Right renal cortex interstitium (tissue), 3 donors: ENCODE measurements around the gene BAG1. TPM values are rescaled to one million over a fixed set of nuclear protein-coding genes. Genes with fewer than 3 reads are reported as not detected.

Experiments
- DNase-seq, 3 donors: peaks; one replicate each; pipeline ENCODE4 v3.0.0-alpha.2; 2013; ENCODE audit warnings: low read depth in 3 of 3, low spot score in 2 of 3
- polyA plus RNA-seq, 3 donors: library from polyadenylated mRNA; unstranded; fragments of 120-200 nt; gene quantifications; one replicate each; pipeline ENCODE4 v1.2.1, GENCODE V29; 2013; ENCODE audit not compliant: insufficient read length in 3 of 3

The BAG1 gene
- 10 to 100 TPM; 76.0 to 82.0 (median 81.0) TPM for polyA plus RNA-seq

DNA sequence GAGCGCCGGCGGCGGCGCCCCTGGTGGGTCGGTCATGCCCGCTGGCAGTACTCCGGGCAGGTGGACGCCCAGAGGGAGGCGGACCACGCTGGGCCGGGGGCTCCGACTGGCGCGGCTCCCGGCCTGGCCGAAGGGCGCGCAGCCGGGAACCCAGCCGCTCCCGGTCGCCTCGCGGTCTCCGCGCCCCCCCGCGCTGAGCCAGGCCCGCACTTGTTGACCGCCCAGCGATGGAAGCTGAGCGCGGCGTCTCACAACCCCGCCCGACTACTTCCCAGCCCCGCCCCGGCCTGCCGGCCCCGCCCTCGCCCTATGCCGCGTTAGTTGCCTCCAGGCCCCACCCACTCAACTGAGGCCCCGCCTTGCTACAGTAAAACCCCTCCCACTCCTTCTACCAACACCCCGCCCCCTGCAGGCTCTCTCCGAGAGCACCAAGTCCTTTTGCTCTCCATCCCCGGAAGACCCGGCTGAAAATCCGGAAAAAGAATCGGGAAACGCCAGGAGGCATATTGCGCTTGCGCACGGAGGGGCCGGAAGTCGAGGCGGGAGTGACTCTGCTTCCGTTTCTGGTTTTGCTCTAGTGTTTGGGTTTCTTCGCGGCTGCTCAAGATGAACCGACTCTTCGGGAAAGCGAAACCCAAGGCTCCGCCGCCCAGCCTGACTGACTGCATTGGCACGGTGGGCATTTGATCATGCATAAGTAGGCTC is at the start of gene BAG1, which contains the start of gene CHMP5:
TSS of gene BAG1 (minus strand) at position 236 of the 705 bp plus-strand sequence.
TSS of gene CHMP5 (plus strand) at position 577 of the 705 bp plus-strand sequence. CDS start at position 607, 30 bp downstream.
- DNase-seq, result peak; percentile 96 to 99 (median 97)

DNA sequence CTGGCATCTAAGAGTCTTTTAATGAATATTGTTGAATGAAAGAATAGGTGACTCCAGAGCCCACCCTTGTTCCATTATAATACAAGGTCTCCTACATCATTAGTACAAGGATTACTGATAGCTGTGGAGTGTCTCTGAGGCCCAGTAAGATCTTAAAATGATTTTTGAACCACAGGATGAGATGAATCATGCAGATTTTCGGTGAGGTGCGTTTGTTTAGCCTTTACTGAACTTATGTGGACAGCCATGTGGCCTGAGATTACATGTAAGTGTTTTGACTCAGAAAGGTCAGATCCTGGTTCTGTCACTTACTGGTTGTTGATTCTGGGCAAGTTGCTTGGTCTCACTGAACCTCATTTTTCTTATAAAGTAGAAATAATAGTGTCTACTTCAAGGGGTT is 47.4 kb upstream of the BAG1 start:
- no peak for DNase-seq

DNA sequence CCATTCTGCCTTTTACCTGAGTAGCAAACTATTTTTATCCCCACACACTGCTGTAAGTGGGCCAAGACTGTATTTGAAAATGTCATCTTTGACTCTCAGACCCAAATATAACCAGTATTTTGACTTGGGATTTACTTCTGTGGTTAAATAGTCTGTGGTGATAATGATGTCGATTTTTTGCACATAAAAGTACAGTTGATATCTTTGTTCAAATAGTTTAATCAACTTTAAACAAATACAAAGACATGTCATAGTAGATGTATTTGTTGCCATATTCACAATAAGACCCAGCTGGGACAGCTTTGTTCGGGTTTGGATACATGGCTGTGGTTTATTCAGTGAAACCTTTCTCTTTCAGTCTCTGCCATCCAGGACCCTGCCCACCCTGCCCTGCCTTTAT is 46.2 kb upstream of the BAG1 start:
- no peak for DNase-seq

DNA sequence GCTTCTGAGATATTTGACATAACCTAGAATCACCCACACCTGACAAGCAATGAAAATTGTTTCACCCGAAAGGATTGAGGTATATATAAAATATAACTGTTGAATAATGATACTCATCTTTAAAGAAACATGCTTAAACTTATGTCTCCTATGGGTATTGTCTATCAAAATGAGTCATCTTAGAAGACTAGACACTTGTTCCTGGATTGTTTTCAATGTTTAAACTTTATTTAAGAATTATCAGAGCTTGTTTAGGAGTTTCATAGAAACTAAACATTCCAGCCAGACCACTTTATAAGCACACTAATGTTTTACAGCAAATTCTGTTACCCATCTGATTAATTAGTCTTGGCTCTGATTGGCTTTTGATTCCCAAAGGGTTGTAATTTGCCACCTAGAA is 45.4 kb upstream of the BAG1 start:
- no peak for DNase-seq

DNA sequence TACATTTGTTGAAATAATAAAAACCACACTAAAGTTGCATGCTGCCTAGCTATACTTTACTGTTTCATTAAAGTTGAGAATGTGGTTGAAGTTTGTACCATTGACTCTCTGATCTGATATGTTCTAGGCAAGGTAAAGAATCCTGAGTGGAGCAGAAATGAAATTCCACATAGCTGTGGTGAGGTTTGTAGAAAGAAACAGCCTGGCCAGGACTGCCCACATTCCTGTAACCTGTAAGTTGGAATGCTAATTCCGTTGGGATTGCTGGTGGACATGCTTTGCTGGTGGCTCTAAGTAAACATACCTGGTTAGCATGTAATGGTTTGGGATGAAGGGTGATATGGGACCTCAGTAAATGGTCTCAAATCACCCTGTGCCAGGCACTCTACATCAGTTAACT is 42.6 kb upstream of the BAG1 start:
- DNase-seq, result no peak

DNA sequence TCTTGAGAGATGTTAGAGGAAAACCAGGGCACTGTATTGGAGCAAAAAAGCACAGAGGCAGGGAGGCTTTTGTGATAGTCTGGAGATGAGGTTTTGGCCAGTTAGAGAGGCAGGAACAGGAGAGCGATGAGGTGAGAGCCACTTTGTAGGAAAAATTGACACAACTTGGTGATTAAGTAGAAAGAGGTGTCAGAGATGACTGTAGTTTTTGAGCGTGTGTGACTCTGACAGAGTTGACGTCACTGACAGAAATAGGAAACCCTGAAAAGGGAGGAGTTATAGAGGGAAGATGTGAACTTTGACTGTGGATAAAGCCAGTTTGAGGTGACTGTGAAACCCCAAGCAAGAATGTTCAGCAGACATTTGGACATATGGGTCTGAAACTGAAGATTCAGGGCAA is 41.5 kb upstream of the BAG1 start:
- no peak for DNase-seq

DNA sequence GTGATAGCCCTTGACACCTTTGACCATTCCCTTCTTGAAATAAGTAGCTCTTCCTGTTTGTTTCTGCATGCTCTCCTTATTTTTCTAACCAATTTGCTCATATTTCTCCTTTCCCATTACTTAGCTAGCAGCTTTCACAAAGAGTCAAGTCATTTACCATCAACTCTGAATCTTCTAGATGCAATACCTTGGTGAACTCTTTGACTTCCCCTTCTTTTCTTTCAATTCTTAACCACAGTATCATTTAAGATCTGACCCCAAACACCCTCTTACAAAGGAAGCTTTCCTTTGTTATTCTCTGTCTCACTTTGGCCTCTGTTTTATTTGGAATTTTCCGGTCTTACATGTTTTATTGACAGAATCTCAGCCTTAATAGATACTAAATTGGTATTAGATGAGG is 39.9 kb upstream of the BAG1 start:
- no peak for DNase-seq

DNA sequence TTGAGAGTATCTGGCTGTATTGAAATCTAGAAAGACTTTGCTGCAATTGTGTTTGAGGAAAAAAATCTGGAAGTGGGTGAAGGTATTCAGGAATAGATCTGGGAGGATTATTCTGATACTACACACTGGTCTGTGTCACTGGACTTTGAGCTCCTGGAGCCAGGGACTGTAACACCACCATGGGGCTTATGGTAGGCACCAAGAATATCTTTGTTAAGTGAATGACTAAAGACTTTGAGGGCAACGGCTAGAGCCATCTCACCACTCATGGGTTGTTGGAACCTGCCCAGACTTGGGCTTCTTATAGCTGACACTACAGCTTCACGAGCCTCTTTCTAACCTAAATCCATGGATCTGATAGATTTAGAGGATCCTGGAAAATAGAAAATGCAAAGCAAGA is 36.0 kb upstream of the BAG1 start:
- DNase-seq, result no peak

DNA sequence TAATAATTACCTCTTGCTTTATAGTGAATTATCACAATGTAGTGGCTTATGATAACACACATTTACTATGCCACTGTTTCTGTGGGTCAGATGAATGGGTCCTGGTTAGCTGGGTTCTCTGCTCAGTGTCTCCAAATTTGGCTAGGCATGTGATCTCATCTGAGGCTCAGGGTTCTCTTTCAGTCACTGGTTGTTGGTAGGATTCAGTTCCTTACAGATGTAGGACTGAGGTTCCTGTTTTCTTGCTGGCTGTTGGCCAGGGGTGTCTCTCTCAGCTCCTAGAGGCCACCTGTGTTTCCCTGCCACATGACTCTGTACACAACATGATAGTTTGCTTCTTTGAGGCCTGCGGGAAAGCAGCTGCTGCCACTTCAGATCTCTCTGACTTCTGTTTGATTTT is 32.9 kb upstream of the BAG1 start:
- DNase-seq, result no peak

DNA sequence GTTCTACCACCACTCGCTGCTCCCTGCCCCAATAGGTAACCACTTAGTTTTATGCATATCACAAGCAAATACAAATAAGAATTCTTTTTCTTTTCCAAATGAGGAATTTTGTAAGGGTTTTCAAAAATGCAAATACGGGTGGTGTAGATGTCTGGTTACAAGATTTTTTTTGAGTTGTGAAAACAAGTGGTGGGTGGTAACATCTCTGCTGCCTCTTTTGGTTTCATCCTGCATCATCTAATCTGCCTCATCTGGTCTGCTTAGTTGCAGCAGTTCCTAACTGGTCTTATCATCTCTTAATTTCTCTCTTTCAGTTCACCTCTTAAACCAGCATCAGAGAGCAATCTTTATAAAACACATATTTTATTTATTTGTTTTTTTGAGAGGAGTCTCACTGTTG is 31.1 kb upstream of the BAG1 start:
- DNase-seq, result no peak

DNA sequence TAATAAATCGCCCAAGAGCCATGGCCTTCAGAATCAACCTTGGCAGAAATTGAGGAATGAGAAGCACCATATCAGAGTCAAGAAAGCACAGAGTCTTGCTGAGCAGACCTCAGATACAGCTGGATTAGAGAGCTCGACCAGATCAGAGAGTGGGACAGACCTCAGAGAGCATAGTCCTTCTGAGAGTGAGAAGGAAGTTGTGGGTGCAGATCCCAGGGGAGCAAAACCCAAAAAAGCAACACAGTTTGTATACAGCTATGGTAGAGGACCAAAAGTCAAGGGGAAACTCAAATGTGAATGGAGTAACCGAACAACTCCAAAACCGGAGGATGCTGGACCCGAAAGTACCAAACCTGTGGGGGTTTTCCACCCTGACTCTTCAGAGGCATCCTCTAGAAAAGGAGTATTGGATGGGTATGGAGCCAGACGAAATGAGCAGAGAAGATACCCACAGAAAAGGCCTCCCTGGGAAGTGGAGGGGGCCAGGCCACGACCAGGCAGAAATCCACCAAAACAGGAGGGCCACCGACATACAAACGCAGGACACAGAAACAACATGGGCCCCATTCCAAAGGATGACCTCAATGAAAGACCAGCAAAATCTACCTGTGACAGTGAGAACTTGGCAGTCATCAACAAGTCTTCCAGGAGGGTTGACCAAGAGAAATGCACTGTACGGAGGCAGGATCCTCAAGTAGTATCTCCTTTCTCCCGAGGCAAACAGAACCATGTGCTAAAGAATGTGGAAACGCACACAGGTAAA is 30.3 kb upstream of the BAG1 start:
- no peak for DNase-seq

DNA sequence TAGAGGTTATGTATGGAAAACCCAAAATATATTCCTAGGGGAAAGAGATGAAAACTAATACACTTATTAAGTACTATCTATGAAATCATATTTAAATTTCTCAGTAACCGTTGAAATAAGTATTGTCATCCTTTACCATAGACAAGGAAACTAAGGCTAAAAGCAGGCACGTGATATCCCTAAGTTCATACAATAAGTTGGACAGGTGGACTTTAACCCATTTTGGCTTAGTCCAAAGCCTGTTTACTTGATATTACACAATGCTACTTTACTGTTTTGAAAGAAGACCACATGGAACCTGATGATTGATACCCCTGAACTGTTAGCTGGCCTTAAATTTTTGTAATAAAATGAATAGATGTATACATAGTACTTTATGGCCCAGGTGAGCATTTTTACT is 29.3 kb upstream of the BAG1 start:
- no peak for DNase-seq

DNA sequence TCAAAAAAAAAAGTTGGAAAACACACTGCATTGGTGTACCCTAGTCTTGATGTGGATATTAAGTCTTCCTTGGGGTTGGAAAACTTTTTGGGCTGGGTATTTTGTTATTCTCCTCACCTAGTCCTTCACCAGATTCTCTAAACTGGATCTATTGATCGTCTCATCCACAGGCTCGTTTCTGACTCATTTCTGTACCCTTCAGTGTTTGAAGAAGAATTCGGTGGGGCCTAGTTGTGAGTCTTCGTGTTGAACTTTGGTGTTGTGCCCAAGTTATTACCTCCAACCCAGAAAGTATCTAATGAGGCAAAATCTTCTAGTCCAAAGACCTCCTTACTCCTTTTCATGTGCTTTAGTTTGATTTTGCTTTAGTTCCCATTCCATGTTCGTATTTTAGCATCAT is 27.4 kb upstream of the BAG1 start:
- no peak for DNase-seq

DNA sequence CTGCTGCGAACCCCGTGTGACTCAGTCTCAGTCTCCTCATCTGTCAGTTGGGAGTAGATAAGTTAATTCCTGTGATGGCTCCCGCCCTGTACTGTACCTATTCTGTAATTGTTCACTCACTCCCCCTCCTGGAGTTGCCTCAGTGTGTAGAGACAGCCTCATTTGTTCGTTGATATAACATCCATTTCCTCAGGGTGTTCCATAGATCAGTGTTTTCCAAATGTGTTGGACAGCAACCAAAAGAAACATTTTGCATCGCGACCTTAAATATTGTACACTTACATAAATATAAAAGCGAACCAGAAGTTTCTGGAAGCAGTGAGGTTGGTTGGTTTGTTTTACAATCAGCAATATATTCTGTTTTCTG is 26.5 kb upstream of the BAG1 start:
- DNase-seq, result peak in 2 of 3 donors; percentile 1 to 27

DNA sequence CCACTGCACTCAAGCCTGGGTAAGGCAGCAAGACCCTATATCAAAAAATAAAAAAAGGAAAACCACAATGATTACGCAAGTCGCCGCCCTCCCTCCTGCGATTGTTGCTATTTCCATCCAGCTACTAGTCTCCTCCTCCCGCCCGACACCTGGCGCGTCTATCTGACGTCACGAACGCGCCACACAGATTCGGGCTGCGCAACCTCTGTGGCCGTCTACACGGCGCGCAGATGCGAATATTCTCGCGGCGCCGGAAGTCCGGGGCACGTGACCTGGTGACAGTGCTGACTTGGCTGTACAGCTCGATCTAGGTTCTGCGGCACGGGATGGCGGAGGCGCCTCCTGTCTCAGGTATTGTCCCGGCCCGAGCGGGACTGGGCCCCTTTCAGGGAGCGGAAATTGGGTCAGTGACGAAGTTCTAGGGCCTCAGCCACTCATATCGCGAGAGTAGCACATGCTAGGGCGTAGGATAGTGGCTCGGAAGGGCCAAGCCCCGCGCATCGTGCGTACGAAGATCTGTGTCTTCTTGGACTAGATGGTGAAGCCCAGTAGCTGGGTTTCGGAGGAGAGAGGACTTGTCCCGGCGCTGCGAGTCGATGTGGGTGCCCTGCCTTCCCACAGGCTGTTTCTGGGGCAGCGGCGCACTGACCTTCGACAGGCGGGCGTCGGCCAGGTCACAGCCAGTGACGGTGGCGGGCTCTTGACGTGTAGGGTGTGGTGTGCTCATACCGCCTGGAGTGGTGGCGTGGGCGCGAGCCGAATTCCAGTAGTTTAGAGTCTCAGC is 25.9 kb upstream of the BAG1 start, which contains the start of gene NFX1:
TSS of gene NFX1 (plus strand) at position 270 of the 784 bp plus-strand sequence. CDS start at position 327, 57 bp downstream.
- peak; percentile 96 to 99 (median 98) for DNase-seq

DNA sequence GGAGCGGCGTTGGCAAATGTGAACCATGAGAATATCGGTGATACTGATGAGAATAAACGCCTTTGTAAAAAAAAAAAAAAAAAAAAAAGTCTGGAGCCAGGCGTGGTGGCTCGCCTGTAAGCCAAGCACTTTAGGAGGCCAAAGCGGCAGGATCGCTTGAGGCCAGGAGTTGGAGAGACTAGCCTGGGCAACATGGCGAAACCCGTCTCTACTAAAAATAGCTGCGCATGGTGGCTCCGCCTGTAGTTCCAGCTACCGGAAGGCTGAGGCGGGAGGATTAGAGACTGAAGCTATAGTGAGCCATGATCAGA is 25.4 kb upstream of the BAG1 start:
- no peak for DNase-seq

DNA sequence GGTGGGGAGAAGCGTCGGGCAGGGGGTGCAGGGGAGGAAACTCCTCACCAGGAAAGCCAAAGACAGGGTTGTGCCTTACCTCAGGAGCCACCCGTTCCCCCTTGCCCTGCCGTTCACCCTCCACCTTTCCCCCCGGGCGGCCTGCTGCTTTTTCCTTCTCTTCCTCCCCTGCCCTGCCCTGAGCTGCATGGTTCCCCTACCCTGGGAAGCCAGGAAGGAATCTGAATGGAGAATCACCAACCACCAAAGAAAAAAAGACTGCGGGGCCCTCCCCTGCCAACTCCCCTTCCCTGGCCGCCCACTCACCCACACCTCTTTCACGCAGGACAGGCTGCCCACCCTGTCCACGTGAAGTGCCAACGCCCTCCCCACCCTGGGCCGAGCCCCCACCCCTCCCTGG is 25.0 kb upstream of the BAG1 start:
- no peak for DNase-seq

DNA sequence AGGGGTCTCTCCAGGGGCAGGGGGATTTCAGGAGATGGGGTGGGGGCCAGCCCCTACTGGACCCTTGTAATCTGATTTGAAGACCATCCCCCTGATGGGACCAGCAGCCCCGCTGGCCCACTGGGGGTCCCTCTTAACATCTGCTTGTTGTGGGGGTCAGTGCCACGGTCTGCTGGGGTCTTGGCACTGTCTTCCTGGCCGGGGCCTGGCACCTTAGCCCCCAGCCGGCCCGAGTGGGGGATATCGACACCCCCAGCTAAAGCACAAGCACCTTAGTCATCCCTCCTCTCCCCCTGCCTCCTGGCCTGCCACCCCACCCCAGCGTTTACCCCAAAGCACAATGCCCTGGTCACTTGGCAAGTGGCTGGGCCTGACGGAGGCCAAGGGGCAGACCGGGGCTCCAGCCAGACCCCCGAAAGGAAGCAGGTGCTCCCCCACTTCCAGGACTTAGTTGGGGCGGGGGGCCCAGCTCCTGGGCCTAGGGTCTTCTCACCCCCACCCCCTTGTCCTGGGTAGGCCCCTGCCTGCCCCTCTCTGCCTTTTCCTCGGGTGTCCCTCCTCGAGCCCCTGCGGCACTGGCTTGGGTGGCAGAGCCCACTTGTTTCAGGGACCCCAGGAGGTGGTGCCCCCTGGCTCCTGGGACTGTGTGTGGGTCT is 24.4 kb upstream of the BAG1 start:
- no peak for DNase-seq

DNA sequence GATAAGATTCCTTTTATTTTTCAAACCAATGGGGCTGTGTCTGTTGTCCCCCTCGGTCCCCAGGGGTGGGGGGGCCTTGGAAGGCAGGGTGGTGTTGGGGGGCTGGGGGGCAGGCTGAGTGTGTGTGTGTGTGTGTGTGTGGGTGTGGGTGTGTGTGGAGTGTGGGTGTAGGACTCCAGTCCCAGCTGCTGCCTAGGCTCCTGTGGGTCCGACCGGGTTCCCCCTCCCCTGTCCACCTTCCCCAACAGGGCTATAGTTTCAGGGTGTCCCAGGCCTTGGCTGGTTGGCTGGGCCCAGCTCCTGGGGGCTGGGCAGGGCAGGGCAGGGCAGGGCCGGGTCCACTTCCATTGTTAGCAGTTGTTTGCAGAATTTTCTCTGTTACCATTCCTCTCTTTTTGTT is 23.7 kb upstream of the BAG1 start:
- DNase-seq, result no peak

DNA sequence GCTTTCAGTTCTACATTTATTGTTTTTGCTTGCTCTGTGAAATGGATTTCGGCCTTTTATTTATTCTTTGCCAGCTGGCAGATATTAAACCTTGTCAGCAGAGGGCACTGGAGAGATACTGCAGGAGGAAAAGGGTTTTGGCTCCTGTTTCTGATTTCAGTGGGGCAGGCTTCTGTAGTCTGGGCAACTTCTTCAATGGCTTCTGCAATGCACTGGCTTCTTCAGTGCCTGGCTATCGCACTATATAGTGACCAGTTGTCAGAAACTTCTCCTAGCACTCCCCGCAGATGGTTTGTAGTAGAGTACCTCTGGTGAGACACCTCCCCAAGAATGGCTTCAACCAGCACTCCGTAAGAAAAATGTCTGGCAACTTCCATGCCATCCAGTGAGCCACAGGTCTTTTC is 22.6 kb upstream of the BAG1 start:
- peak in 2 of 3 donors; percentile 20 to 33 for DNase-seq

DNA sequence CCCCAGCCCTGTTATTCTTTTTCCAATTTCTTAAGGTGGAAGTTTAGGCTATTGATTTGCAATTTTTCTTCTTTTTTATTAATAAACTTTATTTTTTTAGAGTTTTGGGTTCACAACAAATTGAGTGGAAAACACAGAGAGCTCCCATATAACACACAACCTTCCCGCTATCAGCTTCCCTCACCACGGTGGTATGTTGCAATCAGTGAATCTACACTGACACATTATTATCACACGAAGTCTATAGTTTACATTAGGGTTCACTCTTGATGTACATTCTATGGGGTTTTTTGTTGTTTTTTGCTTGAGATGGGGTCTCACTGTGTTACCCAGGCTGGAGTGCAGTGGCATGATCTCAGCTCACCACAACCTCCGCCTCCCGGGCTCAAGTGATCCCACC is 21.0 kb upstream of the BAG1 start:
- no peak for DNase-seq
